Activated T-helper 9 cell treated with anti-CD3 and anti-CD28 coated beads, Interleukin-2, amount 50 U/mL, for 16 hours (primary cell): Measurements from ENCODE around the gene ALDH1A3.

Experiments used
- DNase-seq: peaks from one replicate; pipeline ENCODE4 v3.0.0-alpha.2; 2020; ENCODE audit warnings: low read depth

ALDH1A3 gene

DNA sequence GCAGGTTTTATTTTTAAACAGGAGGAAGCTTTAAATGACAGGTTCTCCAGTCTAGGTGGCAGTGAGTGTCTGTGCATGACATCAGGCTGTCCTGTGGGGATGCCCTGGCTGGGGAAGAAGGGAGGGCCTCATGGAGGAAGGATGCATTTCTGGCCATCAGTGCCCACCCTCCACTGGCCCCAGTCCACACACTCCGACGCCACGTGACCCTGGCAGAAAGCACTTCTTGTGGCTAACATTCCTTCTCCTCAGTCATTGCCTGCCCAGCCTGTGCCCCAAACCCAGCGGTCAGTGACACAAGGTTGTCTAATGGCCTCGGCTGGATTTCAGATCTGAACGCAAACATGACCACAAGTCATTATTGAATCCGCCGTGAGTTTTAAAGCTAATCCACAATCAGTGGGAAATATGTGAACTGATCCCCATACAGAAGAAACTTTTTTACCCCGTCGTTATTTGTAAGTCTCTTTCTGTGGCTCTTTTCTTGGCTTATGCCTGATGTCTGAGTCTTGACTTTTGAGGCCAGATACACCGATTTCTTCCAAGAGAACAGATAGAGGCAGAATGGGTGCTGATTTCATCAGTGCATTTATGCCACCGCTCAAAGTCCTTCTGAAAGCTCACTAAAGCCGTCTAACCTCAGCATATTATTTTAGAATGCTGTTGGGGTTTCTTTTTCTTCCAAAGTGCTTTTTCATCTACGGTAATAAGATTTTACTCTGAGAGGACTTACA lies 22.2 kb downstream of the ALDH1A3 start:
- DNase-seq, result no peak

DNA sequence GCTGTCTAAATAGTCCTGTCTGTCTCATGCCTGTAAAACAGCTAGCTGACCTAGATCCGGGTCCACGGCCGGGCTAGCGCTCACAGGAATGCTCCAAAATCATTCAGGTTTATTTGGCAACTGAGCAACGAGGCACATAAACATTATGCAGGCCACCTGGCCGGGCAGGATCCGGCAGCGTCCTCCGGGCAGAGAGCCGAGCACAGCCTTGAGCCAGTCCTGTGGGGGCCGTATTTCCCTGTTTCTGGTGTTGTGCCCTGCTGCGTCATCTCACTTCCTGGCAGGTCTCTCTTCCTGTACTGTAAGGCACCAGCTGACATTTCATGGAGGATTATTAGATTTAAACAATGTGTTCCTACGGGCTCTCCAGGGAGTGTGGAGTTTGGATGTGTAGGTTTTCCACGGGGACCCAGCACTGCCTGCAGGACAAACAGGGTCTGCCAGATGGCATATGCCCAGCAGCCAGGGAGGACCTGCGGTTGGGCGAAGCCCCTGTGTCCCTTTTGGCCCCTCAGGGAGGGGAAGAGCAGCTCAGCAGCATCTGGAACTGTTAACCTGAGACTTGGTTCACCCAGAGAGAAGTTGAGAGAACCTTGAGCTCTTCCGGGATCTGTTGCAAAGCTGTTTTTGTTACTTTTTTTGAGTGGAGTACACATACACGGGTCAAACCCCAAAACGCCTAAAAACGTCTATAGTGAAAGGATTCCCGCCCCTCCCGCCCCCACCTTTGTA lies 23.0 kb downstream of the ALDH1A3 start:
- no peak for DNase-seq

DNA sequence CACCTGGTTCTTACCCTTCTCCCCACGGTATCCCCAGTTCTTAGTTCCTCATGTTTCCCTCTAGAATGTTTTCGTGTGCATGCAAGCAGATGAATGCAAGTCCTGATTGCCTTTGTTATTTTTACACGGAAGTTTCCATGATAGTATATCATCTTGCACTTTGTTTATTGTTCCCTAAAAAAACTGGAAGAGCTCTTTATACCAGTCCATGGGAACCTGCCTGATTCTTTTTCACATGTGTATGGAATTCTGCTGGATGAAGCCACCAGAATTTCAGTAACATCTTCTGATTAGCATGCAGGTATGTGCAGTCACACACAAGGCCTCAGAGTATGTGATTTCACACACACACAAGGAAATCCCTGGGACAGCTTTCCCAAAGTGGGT lies 23.5 kb downstream of the ALDH1A3 start:
- DNase-seq, result no peak

GRCh38 chr15:100905850-100906249 lies 26.2 kb downstream of the ALDH1A3 start:
- DNase-seq, result no peak

DNA sequence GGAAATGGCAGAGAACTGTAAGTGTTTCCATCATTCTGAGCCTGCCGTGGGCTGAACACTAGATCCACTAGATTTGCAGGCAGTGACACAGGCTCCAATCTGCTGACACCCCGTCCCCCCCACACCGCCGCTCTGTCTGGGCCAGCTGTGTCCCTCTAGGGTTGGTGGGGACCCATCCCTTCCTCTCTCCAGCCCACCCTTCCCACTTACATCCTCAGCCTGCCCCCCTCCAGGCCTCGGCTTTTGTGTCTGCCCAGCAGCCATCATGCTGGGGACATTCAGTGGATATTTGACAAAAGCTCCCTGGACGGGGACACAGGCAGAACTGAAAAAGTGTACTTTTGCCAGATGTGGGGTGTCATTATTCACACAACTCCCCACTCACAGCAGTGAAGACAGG lies 28.8 kb downstream of the ALDH1A3 start:
- DNase-seq, result no peak

GRCh38 chr15:100909565-100909964 lies 29.9 kb downstream of the ALDH1A3 start:
- no peak for DNase-seq

DNA sequence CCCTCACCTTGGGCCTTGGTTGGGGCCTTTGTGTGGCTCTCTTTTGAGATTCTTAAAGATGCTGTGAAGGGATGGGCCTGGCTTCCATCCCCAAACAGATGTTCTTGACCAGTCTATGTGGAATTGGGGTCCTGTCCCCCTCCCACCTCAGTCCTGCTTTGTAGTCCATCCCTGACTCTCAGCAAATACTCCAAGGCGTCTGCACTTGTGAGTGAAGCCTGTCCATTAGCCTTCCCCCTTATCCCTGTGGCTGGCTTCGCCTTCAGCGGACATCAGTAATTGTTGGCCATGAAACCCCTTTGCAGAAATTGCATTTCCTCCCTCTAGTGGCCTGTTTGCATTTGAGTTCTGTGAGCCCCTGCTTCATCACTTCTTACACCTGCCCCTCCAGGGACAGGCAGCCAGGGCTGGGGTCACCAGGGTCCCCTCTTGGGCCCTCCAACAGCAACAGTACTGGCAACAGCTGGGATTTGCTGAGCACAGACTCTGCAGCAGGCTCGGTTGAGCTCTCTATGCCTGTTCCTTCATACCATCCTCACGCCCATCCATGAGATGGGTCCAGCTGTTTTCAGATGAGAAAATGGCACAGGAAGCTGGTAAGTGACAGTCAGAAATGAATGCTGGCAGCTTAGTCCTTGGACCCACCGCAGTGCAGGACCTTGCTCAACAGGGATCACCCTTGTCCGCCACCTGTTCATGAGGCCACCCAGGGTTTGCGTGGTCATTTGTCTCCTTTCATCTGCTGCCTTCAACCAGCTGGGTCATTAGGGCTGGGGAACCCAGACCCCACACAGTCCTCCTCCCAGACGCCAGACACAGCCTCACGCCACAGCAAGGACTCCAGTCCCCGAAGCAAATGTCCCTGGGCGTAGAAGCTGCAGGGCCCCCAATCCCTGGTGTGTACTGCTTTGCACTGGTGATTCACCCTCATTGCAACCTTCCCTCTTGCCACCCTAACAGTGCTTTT lies 30.6 kb downstream of the ALDH1A3 start:
- DNase-seq, result no peak

DNA sequence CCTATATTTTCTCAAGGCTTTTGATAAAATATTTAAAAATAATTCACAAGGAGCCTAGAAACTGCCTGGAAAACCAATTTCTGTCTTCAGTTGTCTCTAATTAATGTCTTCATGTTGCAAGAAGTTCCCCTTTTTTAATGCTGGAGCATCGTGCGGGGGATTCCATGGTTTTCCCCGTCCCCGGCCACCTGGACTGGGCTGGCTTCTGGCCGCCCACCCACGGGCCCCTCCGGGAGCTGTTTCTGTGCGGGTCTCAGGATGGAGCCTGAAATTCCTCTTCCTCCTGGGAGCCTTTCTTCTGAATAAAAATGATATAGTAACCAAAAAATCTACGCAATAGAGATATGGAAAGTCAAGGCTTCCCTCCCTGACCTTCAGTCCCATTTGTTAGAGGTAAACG lies 31.5 kb downstream of the ALDH1A3 start:
- DNase-seq, result no peak

- DNase-seq, result no peak
Measured at GRCh38 chr15:100913961-100914360, 34.3 kb downstream of the ALDH1A3 start.

- DNase-seq, result no peak
Measured at GRCh38 chr15:100914876-100915275, 35.2 kb downstream of the ALDH1A3 start.

DNA sequence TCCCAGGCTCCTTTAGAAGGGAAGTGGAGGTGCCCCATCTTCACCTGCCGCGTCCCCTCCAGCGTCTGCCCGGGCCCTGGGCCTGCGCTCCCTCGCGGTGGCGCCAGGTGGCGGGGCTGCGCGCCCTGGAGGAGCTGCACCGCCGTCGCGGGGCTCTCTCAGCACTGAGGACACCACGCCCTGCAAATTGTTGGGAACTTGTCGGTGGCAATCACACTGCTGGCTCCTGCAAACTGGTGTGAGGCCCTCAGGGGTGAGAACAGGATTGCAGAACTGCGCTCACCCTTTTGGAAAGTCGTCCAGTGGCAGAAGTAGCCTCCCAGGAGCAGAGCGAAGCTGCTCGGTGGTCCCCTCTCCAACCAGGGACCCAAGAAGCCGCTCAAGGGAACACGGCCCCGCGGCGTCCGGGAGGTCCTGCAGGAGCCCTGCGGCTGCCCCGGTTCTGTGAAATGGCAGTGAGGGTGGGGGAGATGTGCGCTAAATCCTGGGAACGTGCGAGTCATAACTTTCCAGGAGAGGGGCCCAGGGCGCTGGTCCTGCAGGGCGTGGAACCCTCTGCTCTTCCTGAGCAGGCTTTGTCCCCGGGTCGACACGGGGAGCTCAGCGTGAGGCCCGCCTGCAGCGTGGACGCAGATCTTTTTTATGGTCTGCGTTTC lies 38.5 kb downstream of the ALDH1A3 start:
- DNase-seq, result peak; percentile 37

- DNase-seq, result no peak
Measured at GRCh38 chr15:100918690-100919480, 39.3 kb downstream of the ALDH1A3 start, which contains the start of gene LRRK1. Gene LRRK1 (plus strand): TSS chr15:100919357. CDS start chr15:100924633, 5,276 bp downstream.

DNA sequence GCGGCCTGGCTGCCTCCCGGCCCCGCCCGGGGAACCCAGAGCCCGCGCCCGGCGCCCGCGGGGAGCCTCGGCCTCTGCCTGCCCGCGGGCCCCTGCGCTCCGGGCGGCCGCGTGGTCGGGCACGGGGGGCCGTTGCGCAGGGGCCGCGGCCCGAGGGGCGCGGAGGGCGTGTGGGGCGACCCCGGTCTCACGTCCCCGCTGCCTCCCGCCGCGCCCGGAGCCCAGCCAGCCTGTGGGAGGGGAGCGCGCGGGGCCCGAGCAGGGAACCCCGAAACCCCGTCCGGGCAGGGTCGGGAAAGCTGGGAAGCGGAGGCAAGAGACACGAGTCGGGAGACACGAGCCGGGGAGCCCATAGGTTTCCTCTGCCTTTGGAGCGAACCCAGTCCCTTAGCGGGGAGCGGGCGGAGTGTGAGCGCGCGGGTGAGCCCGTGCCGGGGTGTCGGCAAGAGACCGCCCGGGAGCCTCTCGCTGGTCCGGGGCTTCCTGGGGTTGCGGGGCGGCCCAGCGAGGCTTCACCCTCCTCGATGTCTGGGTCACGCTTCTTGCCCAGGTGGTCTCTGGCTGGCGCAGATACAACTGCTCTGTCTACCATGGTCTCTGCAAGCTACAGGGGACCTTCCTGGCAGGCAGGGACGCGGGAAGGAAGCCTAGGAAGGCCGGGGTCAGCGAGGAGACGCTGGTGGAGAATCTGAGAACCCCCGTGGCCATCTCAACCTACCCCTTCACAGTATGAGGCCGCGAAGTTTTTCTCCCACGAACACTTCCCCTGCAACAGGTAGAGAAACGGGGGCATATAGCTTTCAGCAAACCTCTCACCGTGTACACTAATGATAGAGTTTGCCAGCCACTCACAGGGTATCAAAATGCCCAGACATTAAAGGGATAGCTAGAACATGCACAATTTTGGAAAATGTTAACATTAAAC lies 40.1 kb downstream of the ALDH1A3 start:
- DNase-seq, result no peak

- no peak for DNase-seq
Measured at GRCh38 chr15:100920516-100921135, 41.0 kb downstream of the ALDH1A3 start.

GRCh38 chr15:100922192-100923040 lies 42.8 kb downstream of the ALDH1A3 start:
- no peak for DNase-seq

GRCh38 chr15:100923076-100923475 lies 43.4 kb downstream of the ALDH1A3 start:
- DNase-seq, result no peak

DNA sequence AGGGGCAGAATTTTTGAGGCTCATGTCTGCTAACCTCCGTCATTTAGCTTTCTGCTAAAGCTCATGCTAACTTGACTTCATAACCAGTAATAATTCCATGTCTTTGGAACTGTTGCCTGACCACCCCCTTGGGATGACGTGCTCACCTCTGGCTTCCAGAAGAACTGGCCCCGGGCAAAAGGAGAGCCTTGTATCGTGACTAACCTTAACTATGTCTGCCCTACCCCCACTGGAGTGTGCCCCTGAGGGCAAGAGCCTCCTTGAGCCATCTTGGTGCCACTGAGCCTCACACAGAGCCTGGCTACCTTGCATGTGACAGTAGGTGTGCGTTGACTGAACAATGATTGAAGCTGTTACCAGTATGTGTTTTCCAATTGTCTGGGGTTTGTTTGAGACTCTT lies 44.3 kb downstream of the ALDH1A3 start:
- no peak for DNase-seq

DNA sequence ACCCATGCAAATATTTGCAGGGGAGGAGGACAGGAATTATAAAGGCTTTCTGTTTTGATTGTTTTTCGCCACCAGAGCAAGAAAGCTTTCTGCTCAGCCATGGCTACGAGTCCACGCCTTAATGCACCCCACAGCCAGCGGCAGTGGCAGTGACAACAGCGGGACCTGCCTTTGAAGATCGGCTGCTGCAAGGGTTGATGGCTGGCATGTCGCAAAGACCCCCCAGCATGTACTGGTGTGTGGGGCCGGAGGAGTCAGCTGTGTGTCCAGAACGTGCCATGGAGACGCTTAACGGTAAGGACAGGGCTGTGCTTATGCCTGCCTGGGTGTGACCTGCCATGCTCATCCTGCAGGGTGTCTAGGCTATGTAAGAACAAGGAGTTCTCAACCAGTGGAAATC lies 44.8 kb downstream of the ALDH1A3 start:
- no peak for DNase-seq

- DNase-seq, result no peak
Measured at GRCh38 chr15:100925480-100925879, 45.8 kb downstream of the ALDH1A3 start.
